Measurements from ENCODE around the gene C19orf85.

The C19orf85 gene

GRCh38 chr19:55433292-55433691 lies 31.3 kb downstream of the C19orf85 start:
- H2AK5ac ChIP-seq (ENCODE audit: low read length) = no peak overlapping the region
- no peaks in the 10 kb centered on the region for H3K4me1 ChIP-seq (ENCODE audit: control insufficient read depth, low read depth, low read length)
- H3K79me1 ChIP-seq (ENCODE audit: low read length) = no peaks in the 10 kb centered on the region
- H3K36me3 ChIP-seq (ENCODE audit: control insufficient read depth, insufficient read depth, low read length) = no peaks in the 10 kb centered on the region
- no peak overlapping the region for H2BK15ac ChIP-seq (replicated peaks; ENCODE audit: low read depth)
- no peak overlapping the region for H3K18ac ChIP-seq (ENCODE audit: low read length)
- H3K9ac ChIP-seq (ENCODE audit: low read length) = no peak overlapping the region
- no peak for DNase-seq
- H3K4me3 ChIP-seq (ENCODE audit: low read length) = no peak overlapping the region
- no CpG with 5 or more reads among the region's 48 CpGs for WGBS (ENCODE audit: extremely low coverage, insufficient coverage, low lambda C conversion rate)
- no peak overlapping the region for H3K23ac ChIP-seq (ENCODE audit: low read length)
- H3K4me2 ChIP-seq (ENCODE audit: low read length) = no peak overlapping the region
- H2BK120ac ChIP-seq (ENCODE audit: low read depth, low read length) = no peak overlapping the region
- no peak overlapping the region for H3K56ac ChIP-seq (ENCODE audit: low read length)
- H4K5ac ChIP-seq (ENCODE audit: low read length) = no peak overlapping the region
- no peaks in the 10 kb centered on the region for H3K79me2 ChIP-seq (ENCODE audit: control insufficient read depth, insufficient read depth, low read length)
- H2BK5ac ChIP-seq (ENCODE audit: low read length) = no peak overlapping the region
- no peak overlapping the region for H3K27ac ChIP-seq (ENCODE audit: low read depth, low read length)
- no peak overlapping the region for H4K8ac ChIP-seq (ENCODE audit: low read depth, low read length)
- H3K4ac ChIP-seq (ENCODE audit: low read depth, low read length) = no peak overlapping the region
- H3K27me3 ChIP-seq (ENCODE audit: insufficient read depth, low read length, poor library complexity) = no peaks in the 10 kb centered on the region

- Histone ChIP-seq H3K79me2 (ENCODE audit: control insufficient read depth, insufficient read depth, low read length) (no peaks in the 10 kb centered on the region), H3K4me2 (ENCODE audit: low read length) (no peak overlapping the region), H3K9ac (ENCODE audit: low read length) (no peak overlapping the region), H3K4ac (ENCODE audit: low read depth, low read length) (no peak overlapping the region), H3K4me1 (ENCODE audit: control insufficient read depth, low read depth, low read length) (no peaks in the 10 kb centered on the region), H3K23ac (ENCODE audit: low read length) (no peak overlapping the region), H3K36me3 (ENCODE audit: control insufficient read depth, insufficient read depth, low read length) (no peaks in the 10 kb centered on the region), H3K79me1 (ENCODE audit: low read length) (no peaks in the 10 kb centered on the region), H3K56ac (ENCODE audit: low read length) (no peak overlapping the region), H3K4me3 (ENCODE audit: low read length) (no peak overlapping the region), H4K8ac (ENCODE audit: low read depth, low read length) (no peak overlapping the region), H3K18ac (ENCODE audit: low read length) (no peak overlapping the region), H3K27ac (ENCODE audit: low read depth, low read length) (no peak overlapping the region), H2BK15ac (replicated peaks; ENCODE audit: low read depth) (no peak overlapping the region), H2BK120ac (ENCODE audit: low read depth, low read length) (no peak overlapping the region), H2BK5ac (ENCODE audit: low read length) (no peak overlapping the region), H2AK5ac (ENCODE audit: low read length) (no peak overlapping the region), H4K5ac (ENCODE audit: low read length) (no peak overlapping the region), H3K27me3 (ENCODE audit: insufficient read depth, low read length, poor library complexity) (no peaks in the 10 kb centered on the region)
- WGBS (ENCODE audit: extremely low coverage, insufficient coverage, low lambda C conversion rate) = no CpG with 5 or more reads among the region's 14 CpGs
- DNase-seq = no peak
Measured at GRCh38 chr19:55432241-55432959, 32.2 kb downstream of the C19orf85 start.

- Histone ChIP-seq H4K8ac (ENCODE audit: low read depth, low read length) (no peak overlapping the region), H3K27ac (ENCODE audit: low read depth, low read length) (no peak overlapping the region), H3K18ac (ENCODE audit: low read length) (no peak overlapping the region), H2BK5ac (ENCODE audit: low read length) (no peak overlapping the region), H2BK15ac (replicated peaks; ENCODE audit: low read depth) (no peak overlapping the region), H3K79me1 (ENCODE audit: low read length) (no peaks in the 10 kb centered on the region), H3K56ac (ENCODE audit: low read length) (no peak overlapping the region), H3K4me1 (ENCODE audit: control insufficient read depth, low read depth, low read length) (no peaks in the 10 kb centered on the region), H3K9ac (ENCODE audit: low read length) (no peak overlapping the region), H3K79me2 (ENCODE audit: control insufficient read depth, insufficient read depth, low read length) (no peaks in the 10 kb centered on the region), H3K4ac (ENCODE audit: low read depth, low read length) (no peak overlapping the region), H3K36me3 (ENCODE audit: control insufficient read depth, insufficient read depth, low read length) (no peaks in the 10 kb centered on the region), H3K23ac (ENCODE audit: low read length) (no peak overlapping the region), H2AK5ac (ENCODE audit: low read length) (no peak overlapping the region), H2BK120ac (ENCODE audit: low read depth, low read length) (no peak overlapping the region), H3K4me3 (ENCODE audit: low read length) (no peak overlapping the region), H4K5ac (ENCODE audit: low read length) (no peak overlapping the region), H3K4me2 (ENCODE audit: low read length) (no peak overlapping the region), H3K27me3 (ENCODE audit: insufficient read depth, low read length, poor library complexity) (no peaks in the 10 kb centered on the region)
- no peak for DNase-seq
- no CpG with 5 or more reads among the region's 1 CpG for WGBS (ENCODE audit: extremely low coverage, insufficient coverage, low lambda C conversion rate)
Measured at GRCh38 chr19:55431183-55431582, 33.4 kb downstream of the C19orf85 start.

- no peak for DNase-seq
- no CpG with 5 or more reads among the region's 2 CpGs for WGBS (ENCODE audit: extremely low coverage, insufficient coverage, low lambda C conversion rate)
- Histone ChIP-seq H3K4ac (ENCODE audit: low read depth, low read length) (no peak overlapping the region), H3K79me2 (ENCODE audit: control insufficient read depth, insufficient read depth, low read length) (no peaks in the 10 kb centered on the region), H3K27me3 (ENCODE audit: insufficient read depth, low read length, poor library complexity) (no peaks in the 10 kb centered on the region), H2BK5ac (ENCODE audit: low read length) (no peak overlapping the region), H2AK5ac (ENCODE audit: low read length) (no peak overlapping the region), H3K27ac (ENCODE audit: low read depth, low read length) (no peak overlapping the region), H2BK120ac (ENCODE audit: low read depth, low read length) (no peak overlapping the region), H2BK15ac (replicated peaks; ENCODE audit: low read depth) (no peak overlapping the region), H3K4me3 (ENCODE audit: low read length) (no peak overlapping the region), H4K5ac (ENCODE audit: low read length) (no peak overlapping the region), H3K4me1 (ENCODE audit: control insufficient read depth, low read depth, low read length) (no peaks in the 10 kb centered on the region), H3K23ac (ENCODE audit: low read length) (no peak overlapping the region), H3K36me3 (ENCODE audit: control insufficient read depth, insufficient read depth, low read length) (no peaks in the 10 kb centered on the region), H3K79me1 (ENCODE audit: low read length) (no peaks in the 10 kb centered on the region), H3K18ac (ENCODE audit: low read length) (no peak overlapping the region), H4K8ac (ENCODE audit: low read depth, low read length) (no peak overlapping the region), H3K9ac (ENCODE audit: low read length) (no peak overlapping the region), H3K4me2 (ENCODE audit: low read length) (no peak overlapping the region), H3K56ac (ENCODE audit: low read length) (no peak overlapping the region)
Measured at GRCh38 chr19:55426042-55426441, 38.5 kb downstream of the C19orf85 start.

- Histone ChIP-seq H2BK5ac (ENCODE audit: low read length) (no peak overlapping the region), H4K8ac (ENCODE audit: low read depth, low read length) (no peak overlapping the region), H2BK15ac (replicated peaks; ENCODE audit: low read depth) (no peak overlapping the region), H3K79me1 (ENCODE audit: low read length) (no peaks in the 10 kb centered on the region), H3K23ac (ENCODE audit: low read length) (no peak overlapping the region), H3K56ac (ENCODE audit: low read length) (no peak overlapping the region), H3K4me3 (ENCODE audit: low read length) (no peak overlapping the region), H3K36me3 (ENCODE audit: control insufficient read depth, insufficient read depth, low read length) (no peaks in the 10 kb centered on the region), H3K9ac (ENCODE audit: low read length) (no peak overlapping the region), H2BK120ac (ENCODE audit: low read depth, low read length) (no peak overlapping the region), H3K79me2 (ENCODE audit: control insufficient read depth, insufficient read depth, low read length) (no peaks in the 10 kb centered on the region), H3K18ac (ENCODE audit: low read length) (no peak overlapping the region), H3K4ac (ENCODE audit: low read depth, low read length) (no peak overlapping the region), H3K4me1 (ENCODE audit: control insufficient read depth, low read depth, low read length) (no peaks in the 10 kb centered on the region), H3K27me3 (ENCODE audit: insufficient read depth, low read length, poor library complexity) (no peaks in the 10 kb centered on the region), H4K5ac (ENCODE audit: low read length) (no peak overlapping the region), H2AK5ac (ENCODE audit: low read length) (no peak overlapping the region), H3K4me2 (ENCODE audit: low read length) (no peak overlapping the region), H3K27ac (ENCODE audit: low read depth, low read length) (no peak overlapping the region)
- no peak for DNase-seq
- WGBS (ENCODE audit: extremely low coverage, insufficient coverage, low lambda C conversion rate) = no CpG with 5 or more reads among the region's 3 CpGs
Measured at GRCh38 chr19:55424518-55424917, 40.0 kb downstream of the C19orf85 start.
